HepG2 (cell line): Measurements from ENCODE around the gene MINDY3. TPM values are rescaled to one million over a fixed set of nuclear protein-coding genes. Genes with fewer than 3 reads are reported as not detected.

Source experiments
- ATAC-seq: fragments of 200-7000 bp; cut with Tn5 transposase; 3 replicates; pipeline ENCODE4 v1.9.1; 2020; ENCODE audit warnings: mild to moderate bottlenecking, moderate library complexity
- BruUV-seq: library from RNA; stranded (reverse); fragments of 400-500 nt; replicated peaks from 2 replicates; lab custom pipeline; 2021; lab: Mats Ljungman, UMichigan
- CTCF ChIA-PET: fragments of 300-600 bp; formaldehyde crosslinking; extraction: SDS; loops from one replicate; lab custom pipeline; 2021; ENCODE audit warnings: low total read pairs, inconsistent platforms, low intra/inter-chr PET ratio; lab: Yijun Ruan, JAX
- POLR2A ChIA-PET: fragments of 350-600 bp; sonication (Branson Sonifier 250); formaldehyde crosslinking; loops from one replicate; lab custom pipeline; 2020; ENCODE audit warnings: antibody characterized with exemption, inconsistent platforms; lab: Yijun Ruan, JAX
- DNase-seq: peaks from one replicate; pipeline ENCODE4 v3.0.0-alpha.2; 2015; ENCODE audit warnings: low spot score
- FAIRE-seq: peaks from 3 replicates; lab custom pipeline; 2011; peaks lifted over from hg19 to GRCh38; lab: Jason Lieb, UNC
- H2AFZ ChIP-seq: one replicate; pipeline ENCODE4 v1.6.1; 2011; ENCODE audit warnings: low read length, inconsistent platforms
- H3K27ac ChIP-seq: fragments of 300-600 bp; 3 replicates; pipeline ENCODE4 v1.8.0; 2011; ENCODE audit warnings: mixed run types, mild to moderate bottlenecking, mixed read lengths, low read length, inconsistent platforms; ENCODE audit not compliant: insufficient read depth; ENCODE audit errors: extremely low read length
- H3K27me3 ChIP-seq, 2 experiments: fragments of 200-600 bp in 1 of 2; 2 replicates in 1 of 2; 3 replicates in 1 of 2; pipeline versions ENCODE4 v1.6.0 to v1.8.0; 2011; ENCODE audit warnings: low read length in 2 of 2, mild to moderate bottlenecking in 2 of 2, moderate library complexity in 2 of 2, inconsistent platforms in 1 of 2; ENCODE audit not compliant: insufficient read depth in 2 of 2, control insufficient read depth in 1 of 2
- H3K36me3 ChIP-seq, 2 experiments: fragments of 200-600 bp in 1 of 2; replicated peaks in 1 of 2; 2 replicates in 1 of 2; 3 replicates in 1 of 2; pipeline versions ENCODE4 v1.5.1 to v1.8.0; 2011; ENCODE audit warnings: low read length in 2 of 2, inconsistent platforms in 1 of 2; ENCODE audit not compliant: insufficient read depth in 2 of 2, control insufficient read depth in 1 of 2
- H3K4me1 ChIP-seq: 2 replicates; pipeline ENCODE4 v1.5.1; 2012; ENCODE audit warnings: low read length, inconsistent platforms; ENCODE audit not compliant: insufficient read depth
- H3K4me2 ChIP-seq: 2 replicates; pipeline ENCODE4 v1.6.0; 2011; ENCODE audit warnings: low read depth, low read length, inconsistent platforms
- H3K4me3 ChIP-seq, 3 experiments: fragments of 200-600 bp in 1 of 3; sonication (generic), shearing (Covaris generic) in 1 of 3; replicated peaks in 1 of 3; 2 replicates each; pipeline ENCODE4 v1.5.1; 2011 to 2016; ENCODE audit warnings: low read length in 3 of 3, inconsistent platforms in 2 of 3, low read depth in 2 of 3, mild to moderate bottlenecking in 2 of 3, control low read depth in 1 of 3, mixed read lengths in 1 of 3; ENCODE audit not compliant: insufficient read depth in 1 of 3
- H3K79me2 ChIP-seq: one replicate; pipeline ENCODE4 v1.6.1; 2011; ENCODE audit warnings: low read length, inconsistent platforms; ENCODE audit not compliant: insufficient read depth
- H3K9ac ChIP-seq: 2 replicates; pipeline ENCODE4 v1.6.0; 2011; ENCODE audit warnings: mild to moderate bottlenecking, low read depth, low read length, inconsistent platforms; ENCODE audit not compliant: insufficient read depth
- H3K9me3 ChIP-seq: 2 replicates; pipeline ENCODE4 v1.5.1; 2012; ENCODE audit warnings: mild to moderate bottlenecking, low read length
- H4K20me1 ChIP-seq: 2 replicates; pipeline ENCODE4 v1.6.0; 2011; ENCODE audit warnings: inconsistent platforms, mild to moderate bottlenecking, low read length, moderate library complexity; ENCODE audit not compliant: insufficient read depth
- CTCF ChIP-seq: sonication (generic); formaldehyde crosslinking; IDR thresholded peaks from 2 replicates; pipeline ENCODE4 v1.5.0; 2020; ENCODE audit warnings: mild to moderate bottlenecking, missing genetic modification reagents, moderate library complexity
- RAD21 ChIP-seq: fragments of 450-650 bp; formaldehyde crosslinking; IDR thresholded peaks from 2 replicates; pipeline ENCODE4 v1.5.0; 2020; ENCODE audit warnings: mild to moderate bottlenecking
- SMC3 ChIP-seq: IDR thresholded peaks from 2 replicates; pipeline ENCODE4 v1.6.1; 2011; ENCODE audit warnings: low read length, improper control_type of control experiment
- STAG1 ChIP-seq: sonication (generic); formaldehyde crosslinking; IDR thresholded peaks from 2 replicates; pipeline ENCODE4 v1.4.0; 2020; ENCODE audit warnings: missing genetic modification reagents
- ZMYM2 ChIP-seq: sonication (generic); formaldehyde crosslinking; IDR thresholded peaks from 2 replicates; pipeline ENCODE4 v1.8.0; 2022; ENCODE audit warnings: mild to moderate bottlenecking, missing genetic modification reagents
- WGBS: methylation state at CpG from one replicate; pipeline ENCODE4 v1.1.6; 2017; ENCODE audit warnings: low lambda C conversion rate; 5-methylcytosine and 5-hydroxymethylcytosine counted together
- in situ Hi-C: cut with HindIII; loops from 2 replicates; pipeline ENCODE4 v1.10.0; 2017; ENCODE audit warnings: low pct_unique_long_range_greater_than_20kb; ENCODE audit not compliant: extremely low pct_ligation_motif_present
- intact Hi-C: fragments of 100-400 bp; cut with micrococcal nuclease; formaldehyde crosslinking; loops from one replicate; pipeline ENCODE4 v1.10.0; 2022; ENCODE audit not compliant: unreplicated experiment
- polyA plus RNA-seq, 8 experiments: library from polyadenylated mRNA; depleted of rRNA in 3 of 8; stranded (reverse) in 7 of 8; unstranded in 1 of 8; fragments of >200 nt; fragmentation: Illumina TruSeq in 4 of 8; extraction: Trizol in 4 of 8; gene quantifications; 2 replicates each; pipeline versions ENCODE4 v1.2.1 to v1.2.3, GENCODE V29; 2011 to 2016; ENCODE audit warnings: low read depth in 4 of 8, missing spikeins in 1 of 8, mixed read lengths in 1 of 8; ENCODE audit not compliant: insufficient read depth in 1 of 8
- total RNA-seq, 5 experiments: library from RNA; depleted of rRNA; stranded (reverse); fragments of >200 nt; fragmentation: Illumina TruSeq; extraction: Trizol; gene quantifications; 2 replicates each; pipeline ENCODE4 v1.2.3, GENCODE V29; 2016; ENCODE audit warnings: low read depth in 1 of 5

The MINDY3 gene
- total and polyA plus RNA-seq, 2 of the 13 experiments (the other 11 are each of a cell fraction or from before 2014, with no cell fraction given) = 6.4 to 17.5 TPM

- peak; percentile 89 for FAIRE-seq
- intact Hi-C loops = loop anchor here (1.0 kb wide), 1 partner anchor 316 kb away; no protein-coding TSS in a partner anchor
Observed at GRCh38 chr10:15744217-15744865, 116.0 kb downstream of the MINDY3 start.

More at GRCh38 chr10:15744217-15744865, 116.0 kb downstream of the MINDY3 start:
- ChIA-PET CTCF (interaction anchor here (1.2 to 2.6 kb wide), 2 partner anchors 310 to 316 kb away, joined by 7 to 15 read pairs; no protein-coding TSS in a partner anchor), POLR2A (no interaction called here)
- H3K9me3 ChIP-seq = no peaks in the 10 kb centered on the region
- H3K36me3 ChIP-seq = no peaks in the 10 kb centered on the region
- H3K27ac ChIP-seq = no peak overlapping the region
- H3K4me3 ChIP-seq = no peak overlapping the region
- WGBS = 33% methylated on average over 3 of the region's 7 CpGs
- peak; percentile 64 for DNase-seq
- peaks cover 0 to 6% of the 10 kb centered on the region in 2 experiments; a peak in 2 of 5 replicates for H3K27me3 ChIP-seq
- H4K20me1 ChIP-seq = no peaks in the 10 kb centered on the region
- in situ Hi-C loops = no loop called here
- H2AFZ ChIP-seq = no peak overlapping the region
- no TSS peak for BruUV-seq
- no peak overlapping the region for H3K9ac ChIP-seq
- TF ChIP-seq RAD21 (0 out of 2 replicates have a peak, but pooled peaks have one; percentile 15), SMC3 (peak; percentile 46; the same call in 1 of the 2 replicates), STAG1 (peak; percentile 31; the same call in 1 of the 2 replicates), CTCF (CRISPR knock-in tag) (peak; percentile 65), ZMYM2 (no peak)
- no peaks in the 10 kb centered on the region for H3K79me2 ChIP-seq
- peak; percentile 89 for ATAC-seq
- H3K4me1 ChIP-seq = no peaks in the 10 kb centered on the region
- no peak overlapping the region for H3K4me2 ChIP-seq
